Activated T-helper 17 cell treated with anti-CD3 and anti-CD28 coated beads, Interleukin-2, amount 50 U/mL, for 72 hours (primary cell): ENCODE measurements around the gene GLTPD2. TPM values are rescaled to one million over a fixed set of nuclear protein-coding genes. Genes with fewer than 3 reads are reported as not detected.

Experiments used
- ATAC-seq: fragments of 150-1000 bp; cut with Tn5 transposase; replicated peaks from 2 replicates; pipeline ENCODE4 v1.10.0; 2021; ENCODE audit warnings: mild to moderate bottlenecking, moderate library complexity
- H3K27ac Mint-ChIP-seq: one replicate; pipeline ENCODE4 v1.8.0; 2022; ENCODE audit warnings: mixed read lengths
- H3K27me3 Mint-ChIP-seq: one replicate; pipeline ENCODE4 v1.8.0; 2022; ENCODE audit warnings: mixed read lengths
- H3K36me3 Mint-ChIP-seq: one replicate; pipeline ENCODE4 v1.8.0; 2022; ENCODE audit warnings: low read depth, mild to moderate bottlenecking, mixed read lengths
- H3K4me1 Mint-ChIP-seq: one replicate; pipeline ENCODE4 v1.8.0; 2022; ENCODE audit warnings: mixed read lengths
- H3K4me3 Mint-ChIP-seq: one replicate; pipeline ENCODE4 v1.8.0; 2022; ENCODE audit warnings: mild to moderate bottlenecking, mixed read lengths
- H3K9me3 Mint-ChIP-seq: one replicate; pipeline ENCODE4 v1.8.0; 2022; ENCODE audit warnings: mixed read lengths
- total RNA-seq, 2 donors: library from RNA; stranded (reverse); gene quantifications; one replicate each; pipeline ENCODE4 v1.2.3, GENCODE V29; 2022

The GLTPD2 gene
- total RNA-seq = not detected

DNA sequence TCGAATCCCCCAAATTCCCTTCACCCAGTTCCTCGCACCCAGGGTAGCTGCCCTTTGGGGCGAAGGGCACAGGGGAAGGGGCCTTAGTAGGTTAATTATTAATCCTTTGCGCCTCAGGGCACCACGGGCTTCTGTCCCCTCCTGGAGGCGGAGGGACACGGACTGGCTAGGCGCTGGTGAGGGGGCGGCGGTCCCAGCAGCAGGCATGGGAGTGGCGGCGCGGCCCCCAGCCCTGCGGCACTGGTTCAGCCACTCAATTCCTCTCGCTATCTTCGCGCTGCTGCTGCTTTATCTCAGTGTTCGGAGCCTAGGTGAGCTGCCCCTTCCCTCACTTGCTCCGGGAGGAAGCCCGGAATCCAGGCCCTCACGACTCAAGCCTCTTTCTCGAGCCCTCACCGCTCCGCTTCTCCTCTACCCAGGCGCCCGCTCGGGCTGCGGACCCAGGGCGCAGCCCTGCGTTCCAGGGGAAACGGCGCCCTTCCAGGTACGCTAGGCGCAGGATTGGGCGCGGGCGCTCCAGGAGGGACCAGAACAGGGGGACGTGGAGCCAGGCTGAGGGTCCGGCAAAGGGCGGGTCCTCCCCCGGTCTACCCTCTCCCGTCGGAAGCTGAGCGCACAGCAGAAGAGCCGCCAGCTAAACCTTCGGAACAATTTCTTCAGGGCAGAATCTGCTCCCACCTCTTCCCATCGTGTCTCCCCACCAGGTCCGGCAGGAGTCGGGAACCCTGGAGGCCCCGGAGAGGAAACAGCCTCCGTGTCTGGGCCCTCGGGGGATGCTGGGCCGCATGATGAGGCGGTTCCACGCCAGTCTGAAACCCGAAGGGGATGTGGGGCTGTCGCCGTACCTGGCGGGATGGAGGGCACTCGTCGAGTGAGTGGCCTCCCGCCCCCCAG is at the start of gene GLTPD2:
TSS of gene GLTPD2 (plus strand) at position 158 of the 894 bp plus-strand sequence. CDS start at position 206, 48 bp downstream.
- Mint-ChIP-seq H3K4me1 (peaks cover 7% of the 10 kb centered on the region), H3K9me3 (no peaks in the 10 kb centered on the region), H3K27ac (no peak within 1 kb of the TSS), H3K4me3 (peak within 1 kb of the TSS; percentile 94), H3K36me3 (no peaks in the 10 kb centered on the region), H3K27me3 (peaks cover 13% of the 10 kb centered on the region)
- ATAC-seq = no peak

DNA sequence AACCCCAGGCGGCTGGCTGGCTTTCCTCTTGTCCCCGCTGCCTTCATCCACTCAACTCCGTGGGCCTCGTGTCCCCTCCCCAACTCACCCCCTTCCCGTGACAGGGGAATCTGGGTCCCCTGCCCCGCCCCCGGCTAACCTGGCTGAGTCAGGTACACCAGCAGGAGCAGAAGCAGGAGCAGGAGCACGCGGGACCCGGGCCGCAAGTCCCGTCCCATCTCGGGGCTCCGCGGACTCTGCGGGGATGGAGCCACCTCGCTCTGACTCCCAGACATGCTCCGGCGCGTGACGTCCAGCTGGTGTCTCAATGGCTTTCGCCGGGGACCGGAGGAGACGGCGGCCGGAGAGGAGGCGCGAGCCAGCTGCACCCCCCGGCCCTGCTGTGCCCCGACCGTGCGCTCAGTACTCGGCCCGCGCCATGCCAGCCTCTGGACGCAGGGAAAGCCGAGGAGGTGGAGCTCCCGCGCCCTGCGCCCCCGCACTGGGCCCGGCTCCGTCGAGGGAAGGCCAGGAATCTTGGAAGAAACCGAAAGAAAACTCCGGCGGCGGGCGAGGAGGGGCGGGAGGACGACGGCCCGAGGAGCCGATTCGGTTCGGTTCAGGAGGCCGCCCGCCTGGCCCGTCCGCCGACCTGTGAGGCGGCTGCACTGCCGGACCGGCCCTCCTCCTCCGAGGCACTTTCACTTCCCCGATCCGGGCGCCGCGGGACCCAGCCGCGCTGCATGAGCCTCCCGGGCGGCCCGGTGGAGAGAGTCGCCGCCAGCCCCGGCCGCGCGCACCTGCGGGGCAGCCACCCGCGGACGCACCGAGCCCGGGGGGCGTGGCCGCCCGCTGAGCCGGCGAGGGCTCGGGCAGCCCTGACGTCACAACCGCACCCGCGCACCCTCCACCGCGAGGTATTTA is 49.4 kb upstream of the GLTPD2 start, which contains the start of the genes CXCL16 and ZMYND15:
TSS of gene CXCL16 (minus strand) at position 807 of the 903 bp plus-strand sequence. CDS start at position 218, 589 bp downstream.
TSS of gene ZMYND15 (plus strand) at position 712 of the 903 bp plus-strand sequence. CDS start 716 bp downstream, outside the sequence.
- peak; percentile 76 for ATAC-seq
- H3K4me1 Mint-ChIP-seq = peaks cover 20% of the 10 kb centered on the region
- peak within 1 kb of the TSS; percentile 68 for H3K27ac Mint-ChIP-seq
- H3K36me3 Mint-ChIP-seq = no peaks in the 10 kb centered on the region
- peaks cover 10% of the 10 kb centered on the region for H3K27me3 Mint-ChIP-seq
- peak within 1 kb of the TSS; percentile 85 for H3K4me3 Mint-ChIP-seq
- no peaks in the 10 kb centered on the region for H3K9me3 Mint-ChIP-seq

DNA sequence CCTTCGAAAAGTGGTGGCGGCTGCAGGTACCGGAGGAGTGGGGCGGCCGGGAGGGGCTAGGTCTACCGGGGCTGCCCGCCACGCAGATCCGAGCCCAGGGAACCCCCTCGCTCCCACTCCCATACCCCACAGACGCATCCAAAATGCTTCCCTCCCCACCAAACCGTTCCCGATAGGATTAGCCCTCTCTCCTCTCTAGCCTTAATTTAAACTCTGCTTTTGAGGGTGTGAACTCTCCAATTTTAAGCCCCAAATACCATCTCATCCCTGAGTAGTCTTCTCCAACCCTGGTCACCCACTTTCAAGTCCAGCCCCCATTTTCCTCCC is 48.8 kb upstream of the GLTPD2 start:
- H3K36me3 Mint-ChIP-seq = no peaks in the 10 kb centered on the region
- peak overlapping the region; percentile 79 for H3K4me3 Mint-ChIP-seq
- ATAC-seq = no peak

DNA sequence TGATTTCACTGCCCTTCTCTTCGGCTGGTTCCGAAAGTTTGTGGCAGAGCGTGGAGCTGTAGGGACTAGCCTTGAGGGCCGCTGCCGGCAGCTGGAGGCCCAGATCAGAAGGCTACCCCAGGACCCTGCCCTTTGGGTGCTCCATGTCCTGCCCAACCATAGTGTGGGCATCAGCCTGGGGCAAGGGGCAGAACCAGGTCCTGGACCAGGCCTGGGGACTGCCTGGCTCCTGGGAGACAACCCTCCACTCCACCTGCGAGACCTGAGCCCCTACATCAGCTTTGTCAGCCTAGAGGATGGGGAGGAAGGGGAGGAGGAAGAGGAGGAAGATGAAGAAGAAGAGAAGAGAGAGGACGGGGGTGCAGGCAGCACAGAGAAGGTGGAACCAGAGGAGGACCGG is 48.2 kb upstream of the GLTPD2 start:
- no peak for ATAC-seq
- Mint-ChIP-seq H3K27ac (peak overlapping the region; percentile 60), H3K4me1 (peaks cover 18% of the 10 kb centered on the region), H3K36me3 (no peaks in the 10 kb centered on the region), H3K27me3 (peaks cover 10% of the 10 kb centered on the region), H3K4me3 (peak overlapping the region; percentile 79), H3K9me3 (no peaks in the 10 kb centered on the region)

More for the DNA sequence above, 48.8 kb upstream of the GLTPD2 start:
- Mint-ChIP-seq H3K27ac (peak overlapping the region; percentile 60), H3K27me3 (peaks cover 10% of the 10 kb centered on the region), H3K9me3 (no peaks in the 10 kb centered on the region), H3K4me1 (peaks cover 18% of the 10 kb centered on the region)

DNA sequence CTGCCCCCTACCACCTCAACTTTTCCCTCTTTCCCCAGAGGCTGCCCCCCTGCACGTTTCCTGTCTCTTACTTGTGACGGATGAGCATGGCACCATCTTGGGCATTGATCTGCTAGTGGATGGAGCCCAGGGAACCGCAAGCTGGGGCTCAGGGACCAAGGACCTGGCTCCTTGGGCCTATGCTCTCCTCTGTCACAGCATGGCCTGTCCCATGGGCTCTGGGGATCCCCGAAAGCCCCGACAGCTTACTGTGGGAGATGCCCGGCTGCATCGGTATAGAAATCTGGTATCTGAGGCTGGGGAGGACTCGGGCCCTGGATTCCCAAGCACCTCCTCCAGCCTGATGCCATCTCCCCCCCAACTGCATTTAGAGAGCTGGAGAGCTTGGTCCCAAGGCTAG is 47.2 kb upstream of the GLTPD2 start:
- no peak for ATAC-seq
- no peak overlapping the region for H3K4me3 Mint-ChIP-seq
- peaks cover 12% of the 10 kb centered on the region for H3K4me1 Mint-ChIP-seq
- no peak overlapping the region for H3K27ac Mint-ChIP-seq
- H3K27me3 Mint-ChIP-seq = peaks cover 10% of the 10 kb centered on the region
- no peaks in the 10 kb centered on the region for H3K9me3 Mint-ChIP-seq
- H3K36me3 Mint-ChIP-seq = no peaks in the 10 kb centered on the region

DNA sequence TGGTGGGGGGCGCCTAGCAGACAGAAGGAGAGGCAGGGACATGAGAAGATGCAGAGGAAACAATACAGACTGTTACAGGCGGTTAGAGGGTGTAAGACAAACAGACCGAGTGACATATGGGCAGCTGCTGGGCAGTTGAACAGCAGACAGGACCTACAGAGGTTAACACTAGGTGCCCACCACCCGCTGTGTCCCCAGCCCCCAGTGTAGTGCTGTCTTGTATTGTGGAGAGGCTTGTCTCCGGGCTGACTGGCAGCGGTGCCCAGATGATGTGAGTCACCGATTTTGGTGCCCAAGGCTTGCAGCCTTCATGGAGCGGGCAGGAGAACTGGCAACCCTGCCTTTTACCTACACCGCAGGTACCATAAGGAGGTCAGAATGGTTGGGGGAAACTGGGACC is 46.6 kb upstream of the GLTPD2 start:
- H3K4me3 Mint-ChIP-seq = no peak overlapping the region
- no peaks in the 10 kb centered on the region for H3K36me3 Mint-ChIP-seq
- no peaks in the 10 kb centered on the region for H3K9me3 Mint-ChIP-seq
- peaks cover 12% of the 10 kb centered on the region for H3K4me1 Mint-ChIP-seq
- H3K27me3 Mint-ChIP-seq = peaks cover 10% of the 10 kb centered on the region
- ATAC-seq = no peak
- no peak overlapping the region for H3K27ac Mint-ChIP-seq

DNA sequence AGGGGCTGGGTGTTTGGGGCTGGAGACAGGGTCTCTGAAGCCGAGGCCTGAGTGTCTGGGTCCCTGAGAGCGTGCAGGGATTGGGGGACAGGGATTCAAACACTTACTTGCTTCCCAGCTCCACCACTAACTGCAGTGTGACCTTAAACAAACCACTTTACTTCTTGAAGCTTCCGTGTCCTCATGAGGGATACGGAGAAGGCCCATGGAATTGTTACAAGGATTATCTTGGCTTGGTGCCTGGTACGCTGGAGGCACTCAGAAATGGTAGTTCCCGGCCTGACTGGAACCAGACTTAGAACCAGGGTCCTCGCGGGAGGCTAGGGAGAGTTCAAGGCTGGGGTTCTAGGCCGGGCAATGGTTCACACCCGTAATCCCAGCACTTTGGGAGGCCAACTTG is 46.1 kb upstream of the GLTPD2 start:
- Mint-ChIP-seq H3K27me3 (peaks cover 10% of the 10 kb centered on the region), H3K4me3 (no peak overlapping the region), H3K27ac (no peak overlapping the region), H3K36me3 (no peaks in the 10 kb centered on the region), H3K9me3 (no peaks in the 10 kb centered on the region), H3K4me1 (peaks cover 12% of the 10 kb centered on the region)
- ATAC-seq = no peak

DNA sequence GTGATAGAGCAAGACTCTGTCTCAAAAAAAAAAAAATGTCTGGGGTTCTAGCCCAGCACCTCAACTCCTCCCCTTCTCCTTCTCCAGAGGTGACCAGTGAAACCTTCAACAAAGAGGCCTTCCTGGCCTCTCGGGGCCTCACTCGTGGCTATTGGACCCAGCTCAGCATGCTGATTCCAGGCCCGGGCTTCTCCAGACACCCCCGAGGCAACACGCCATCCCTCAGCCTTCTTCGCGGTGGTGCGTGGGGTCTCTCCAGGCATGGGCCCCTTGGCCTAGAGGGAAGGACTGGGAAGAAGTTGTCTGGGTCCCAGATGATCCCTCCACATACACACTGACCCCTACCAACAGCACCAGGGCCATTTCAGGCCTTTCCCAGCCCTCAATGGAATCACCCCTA is 45.5 kb upstream of the GLTPD2 start:
- Mint-ChIP-seq H3K36me3 (no peaks in the 10 kb centered on the region), H3K27ac (no peak overlapping the region), H3K4me3 (no peak overlapping the region), H3K4me1 (peaks cover 17% of the 10 kb centered on the region), H3K27me3 (peaks cover 10% of the 10 kb centered on the region), H3K9me3 (no peaks in the 10 kb centered on the region)
- ATAC-seq = no peak

DNA sequence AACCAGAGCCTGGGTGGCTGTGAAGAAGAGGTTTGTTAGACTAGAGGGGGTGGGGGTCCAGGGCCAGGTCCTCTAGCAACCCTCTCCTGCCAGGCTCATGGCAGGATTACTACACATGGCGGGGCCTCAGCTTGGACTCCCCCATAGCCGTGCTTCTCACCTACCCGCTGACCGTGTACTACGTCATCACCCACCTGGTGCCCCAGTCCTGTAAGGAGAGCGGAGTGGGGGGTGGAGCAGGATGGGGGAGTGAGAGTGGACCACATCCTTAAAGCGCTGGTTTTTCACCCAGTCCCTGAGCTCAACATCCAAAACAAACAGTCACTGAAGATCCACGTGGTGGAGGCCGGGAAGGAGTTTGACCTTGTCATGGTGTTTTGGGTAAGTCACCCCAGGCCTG is 44.9 kb upstream of the GLTPD2 start:
- peaks cover 10% of the 10 kb centered on the region for H3K27me3 Mint-ChIP-seq
- H3K4me3 Mint-ChIP-seq = no peak overlapping the region
- no peaks in the 10 kb centered on the region for H3K36me3 Mint-ChIP-seq
- no peak overlapping the region for H3K27ac Mint-ChIP-seq
- peaks cover 13% of the 10 kb centered on the region for H3K4me1 Mint-ChIP-seq
- no peak for ATAC-seq
- H3K9me3 Mint-ChIP-seq = no peaks in the 10 kb centered on the region

DNA sequence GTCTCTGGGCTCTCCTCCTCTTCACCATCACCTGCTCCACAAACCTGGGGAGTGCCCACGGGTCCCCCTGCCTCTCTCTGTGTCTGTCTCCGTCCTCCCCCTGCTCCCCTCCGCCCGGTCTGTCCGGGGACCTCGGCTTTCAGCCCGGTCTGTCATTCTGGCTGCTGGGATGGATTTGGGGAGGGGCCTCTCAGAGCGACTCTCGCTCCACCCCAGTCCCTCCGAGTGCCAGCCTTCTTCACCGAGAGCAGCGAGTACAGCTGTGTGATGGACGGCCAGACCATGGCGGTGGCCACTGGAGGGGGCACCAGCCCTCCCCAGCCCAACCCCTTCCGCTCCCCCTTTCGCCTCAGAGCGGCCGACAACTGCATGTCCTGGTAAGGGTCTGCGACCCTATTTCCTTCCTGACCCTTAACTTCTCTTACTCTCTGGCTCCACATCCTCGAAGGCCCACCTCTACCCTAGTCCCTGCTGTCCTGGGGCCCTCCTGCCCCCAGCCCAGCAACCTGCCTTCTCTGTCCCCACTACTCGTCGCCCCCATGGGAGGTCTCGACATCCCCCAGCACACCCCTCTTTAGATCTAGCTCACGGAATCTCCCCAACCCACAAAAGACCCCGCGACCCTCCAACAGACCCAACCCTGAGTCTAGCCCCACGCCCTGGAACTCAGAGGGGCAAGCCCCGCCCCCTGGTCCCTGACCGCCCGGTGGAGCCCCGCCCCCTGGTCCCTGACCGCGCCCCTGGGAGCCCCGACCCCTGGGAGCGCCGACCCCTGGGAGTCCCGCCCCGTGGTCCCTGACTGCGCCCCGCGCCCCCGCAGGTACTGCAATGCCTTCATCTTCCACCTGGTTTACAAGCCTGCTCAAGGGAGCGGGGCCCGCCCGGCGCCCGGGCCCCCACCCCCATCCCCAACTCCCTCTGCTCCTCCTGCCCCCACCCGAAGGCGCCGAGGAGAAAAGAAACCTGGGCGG is 43.5 kb upstream of the GLTPD2 start:
- Mint-ChIP-seq H3K4me3 (no peak overlapping the region), H3K9me3 (no peaks in the 10 kb centered on the region), H3K4me1 (peaks cover 10% of the 10 kb centered on the region), H3K27me3 (peaks cover 7% of the 10 kb centered on the region), H3K27ac (no peak overlapping the region), H3K36me3 (no peaks in the 10 kb centered on the region)
- no peak for ATAC-seq

DNA sequence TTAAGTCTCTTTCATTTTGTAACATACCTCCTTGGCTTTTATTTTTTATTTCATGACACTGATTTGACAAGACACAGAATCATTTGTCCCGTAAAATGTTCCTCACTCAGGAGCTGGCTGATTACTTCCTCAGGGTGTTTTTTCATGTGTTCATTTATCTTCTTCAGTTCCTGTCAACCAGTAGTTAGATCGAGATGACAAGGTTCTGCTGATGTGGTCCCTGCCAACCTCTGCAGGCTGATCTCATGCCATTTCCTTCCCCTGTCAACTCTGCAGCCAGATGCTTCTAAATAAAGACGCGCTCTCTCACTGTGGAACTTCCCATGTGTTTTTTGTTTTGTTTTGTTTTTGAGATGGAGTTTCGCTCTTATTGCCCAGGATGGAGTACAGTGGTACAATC is 40.9 kb upstream of the GLTPD2 start:
- H3K4me1 Mint-ChIP-seq = peaks cover 6% of the 10 kb centered on the region
- H3K36me3 Mint-ChIP-seq = no peaks in the 10 kb centered on the region
- peaks cover 4% of the 10 kb centered on the region for H3K27me3 Mint-ChIP-seq
- peak; percentile 75 for ATAC-seq
- H3K9me3 Mint-ChIP-seq = no peaks in the 10 kb centered on the region
- peak overlapping the region; percentile 63 for H3K4me3 Mint-ChIP-seq
- peak overlapping the region; percentile 22 for H3K27ac Mint-ChIP-seq

DNA sequence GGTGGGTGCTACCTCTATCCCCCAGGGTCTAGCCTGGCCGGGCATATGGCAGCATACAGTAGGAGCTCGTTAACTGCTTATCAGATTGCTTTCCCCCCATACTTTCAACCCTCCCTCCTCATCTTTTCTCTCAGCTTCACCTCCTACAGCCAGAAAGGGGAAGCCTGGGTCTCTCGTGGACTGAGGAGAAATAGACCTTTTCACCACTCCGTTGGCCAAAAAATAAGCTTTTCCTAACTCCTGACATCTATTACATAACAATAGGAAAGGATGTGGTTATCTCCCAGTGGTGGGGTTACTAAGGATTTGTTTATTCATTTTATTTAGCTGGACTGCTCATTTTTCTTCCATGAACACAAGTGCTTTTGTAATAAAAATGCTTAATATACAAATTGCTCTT is 40.1 kb upstream of the GLTPD2 start:
- Mint-ChIP-seq H3K36me3 (no peaks in the 10 kb centered on the region), H3K27me3 (peaks cover 6% of the 10 kb centered on the region), H3K4me1 (peaks cover 6% of the 10 kb centered on the region), H3K4me3 (peak overlapping the region; percentile 63), H3K9me3 (no peaks in the 10 kb centered on the region), H3K27ac (no peak overlapping the region)
- no peak for ATAC-seq

DNA sequence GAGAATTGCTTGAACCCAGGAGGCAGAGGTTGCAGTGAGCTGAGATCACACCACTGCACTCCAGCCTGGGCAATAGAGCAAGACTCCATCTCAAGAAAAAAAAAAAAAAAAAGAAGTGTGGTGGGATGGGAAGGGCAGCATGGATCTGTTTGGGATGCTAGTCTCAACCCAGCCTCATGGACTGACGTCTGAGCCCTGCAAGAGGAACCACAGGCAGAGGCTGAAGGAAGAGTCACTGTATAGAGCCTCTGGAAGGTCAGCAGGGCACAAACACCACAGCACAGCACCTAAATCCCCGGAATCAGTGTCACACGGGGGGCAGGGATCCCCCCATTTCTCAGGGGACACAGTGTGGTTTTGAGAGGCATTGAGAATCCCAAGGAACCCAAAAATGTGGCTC is 38.2 kb upstream of the GLTPD2 start:
- no peaks in the 10 kb centered on the region for H3K36me3 Mint-ChIP-seq
- no peak overlapping the region for H3K27ac Mint-ChIP-seq
- peaks cover 18% of the 10 kb centered on the region for H3K27me3 Mint-ChIP-seq
- ATAC-seq = no peak
- peaks cover 6% of the 10 kb centered on the region for H3K4me1 Mint-ChIP-seq
- no peak overlapping the region for H3K4me3 Mint-ChIP-seq
- H3K9me3 Mint-ChIP-seq = no peaks in the 10 kb centered on the region

DNA sequence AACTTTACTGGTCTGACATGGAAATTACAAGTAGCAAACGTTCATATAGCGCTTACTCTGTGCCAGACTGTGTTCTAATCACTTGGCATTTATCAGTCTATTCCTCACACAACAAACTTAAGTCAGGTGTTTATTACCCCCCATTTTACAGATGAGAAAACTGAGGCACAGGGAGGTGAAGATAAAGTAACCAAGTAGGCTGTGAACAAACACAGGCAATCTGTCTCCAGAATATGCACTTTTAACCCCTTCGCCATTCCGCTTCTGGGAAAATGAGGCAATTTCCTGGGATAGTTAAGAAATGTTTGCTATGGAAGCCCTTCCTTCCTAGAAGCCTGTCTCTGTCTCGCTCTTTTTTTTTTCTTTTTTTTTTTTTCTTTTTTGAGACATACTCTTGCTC is 36.8 kb upstream of the GLTPD2 start:
- no peaks in the 10 kb centered on the region for H3K36me3 Mint-ChIP-seq
- H3K27ac Mint-ChIP-seq = no peak overlapping the region
- H3K4me3 Mint-ChIP-seq = no peak overlapping the region
- ATAC-seq = no peak
- H3K9me3 Mint-ChIP-seq = no peaks in the 10 kb centered on the region
- H3K4me1 Mint-ChIP-seq = peaks cover 6% of the 10 kb centered on the region
- H3K27me3 Mint-ChIP-seq = peaks cover 18% of the 10 kb centered on the region
